Urinary bladder (tissue), 4 donors: ENCODE measurements around the gene CLBA1. TPM values are rescaled to one million over a fixed set of nuclear protein-coding genes. Genes with fewer than 3 reads are reported as not detected.
"Not testable (repeated sequence)": the region's sequence is repeated elsewhere in the genome, so short reads cannot be mapped to it uniquely, and the experiment has no call there.

Experiments
- DNase-seq: peaks from one replicate; pipeline ENCODE4 v3.0.0-alpha.2; 2015; ENCODE audit errors: extremely low spot score
- H3K27ac ChIP-seq: one replicate; pipeline ENCODE4 v1.5.1; 2013; ENCODE audit warnings: low read depth, mild to moderate bottlenecking, moderate library complexity
- H3K36me3 ChIP-seq: one replicate; pipeline ENCODE4 v1.6.1; 2013; ENCODE audit warnings: mild to moderate bottlenecking, moderate library complexity; ENCODE audit not compliant: insufficient read depth
- H3K4me1 ChIP-seq: one replicate; pipeline ENCODE4 v1.6.1; 2013; ENCODE audit warnings: mild to moderate bottlenecking, moderate library complexity; ENCODE audit not compliant: insufficient read depth
- H3K4me3 ChIP-seq: one replicate; pipeline ENCODE4 v1.5.1; 2013; ENCODE audit warnings: low read depth, low read length
- WGBS: extraction: QIAGEN DNeasy Blood & Tissue Kit; methylation state at CpG from one replicate; pipeline ENCODE4 v1.1.7; 2013; 5-methylcytosine and 5-hydroxymethylcytosine counted together
- polyA plus RNA-seq: library from polyadenylated mRNA; stranded (reverse); fragments of 200-250 nt; gene quantifications from one replicate; pipeline ENCODE4 v1.2.3, GENCODE V29; 2013
- total RNA-seq: library from RNA; depleted of rRNA; stranded (reverse); fragments of >200 nt; gene quantifications from one replicate; pipeline ENCODE4 v1.2.3, GENCODE V29; 2014
- donor health status: healthy with polysubstance abuse.
- donor health status: healthy.

Gene CLBA1
- total and polyA plus RNA-seq, 2 donors: 4.7 to 10.1 TPM

DNA sequence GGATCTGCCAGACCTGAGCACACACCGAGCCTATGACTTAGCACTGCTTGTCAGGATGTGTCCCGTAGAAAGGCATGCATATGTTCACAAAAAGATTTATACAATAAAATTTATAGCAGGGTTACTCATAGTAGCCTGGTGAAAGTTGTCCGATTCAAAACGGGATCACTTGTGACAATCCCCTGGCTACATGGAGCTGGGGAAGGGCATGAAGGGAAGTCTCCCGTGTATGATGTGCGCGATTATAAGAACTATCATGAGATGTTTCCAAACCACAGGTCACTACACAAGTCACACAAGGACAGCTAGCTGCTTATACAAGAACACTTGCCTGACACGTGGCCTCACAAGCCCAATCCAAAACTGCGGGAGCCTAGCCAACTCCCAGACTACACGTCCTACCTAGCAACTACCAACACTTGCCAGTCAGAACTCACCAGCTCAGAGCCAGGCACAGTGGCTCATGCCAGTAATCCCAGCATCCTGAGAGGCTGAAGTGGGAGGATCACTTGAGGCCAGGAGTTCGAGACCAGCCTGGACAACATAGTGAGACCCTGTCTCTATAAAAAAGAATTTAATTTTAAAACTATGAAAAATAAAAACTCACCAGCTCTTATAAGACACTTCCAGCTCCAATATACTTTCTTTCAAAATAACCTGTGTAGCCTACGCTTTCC, 42.8 kb downstream of the CLBA1 start:
- 64% methylated on average over 12 of the region's 12 CpGs for WGBS
- no peak overlapping the region for H3K27ac ChIP-seq
- no peak overlapping the region for H3K4me3 ChIP-seq
- no peak for DNase-seq
- no peaks in the 10 kb centered on the region for H3K4me1 ChIP-seq
- no peaks in the 10 kb centered on the region for H3K36me3 ChIP-seq

DNA sequence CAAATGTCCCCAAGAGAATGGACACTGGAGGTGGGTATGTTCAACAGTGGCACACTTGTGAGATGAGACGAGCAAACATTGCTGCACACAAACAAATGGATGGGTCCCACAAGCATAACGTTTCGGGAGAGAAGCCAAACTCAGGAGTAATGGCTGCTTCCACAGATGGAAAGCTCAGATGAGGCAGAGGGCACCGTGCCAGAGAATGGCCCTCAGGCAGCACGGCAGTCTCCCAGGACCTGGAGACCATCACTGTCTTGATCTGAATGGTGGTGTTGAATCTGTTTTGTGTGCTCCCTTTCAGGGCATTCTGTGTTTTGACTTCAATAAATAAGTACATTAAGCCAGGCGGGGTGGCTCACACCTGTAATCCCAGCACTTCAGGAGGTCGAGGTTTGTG, 43.8 kb downstream of the CLBA1 start:
- Histone ChIP-seq H3K36me3 (no peaks in the 10 kb centered on the region), H3K4me1 (no peaks in the 10 kb centered on the region), H3K4me3 (no peak overlapping the region), H3K27ac (no peak overlapping the region)
- DNase-seq: no peak
- 64% methylated on average over 7 of the region's 7 CpGs for WGBS

DNA sequence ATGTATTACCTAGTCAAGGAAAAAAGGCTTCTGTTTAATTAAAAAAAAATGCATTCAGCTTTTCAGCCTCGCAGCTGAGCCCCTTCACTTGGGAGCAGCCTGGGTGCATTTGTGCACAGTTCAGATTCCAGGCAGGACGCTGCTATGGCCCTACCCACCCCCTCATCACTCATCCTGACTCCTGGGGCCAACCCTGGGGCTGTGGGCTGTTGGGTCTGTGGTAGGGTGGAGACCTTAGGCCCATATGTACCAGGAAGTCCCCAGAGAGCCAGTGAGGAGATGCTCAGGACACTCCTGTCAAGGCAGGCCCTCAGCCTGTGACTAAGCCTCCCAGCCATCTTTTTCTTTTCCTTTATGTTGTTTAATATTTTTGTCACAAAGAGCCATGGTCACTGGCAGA, 44.6 kb downstream of the CLBA1 start:
- no peak overlapping the region for H3K4me3 ChIP-seq
- no peak for DNase-seq
- 75% methylated on average over 2 of the region's 2 CpGs for WGBS
- H3K4me1 ChIP-seq: no peaks in the 10 kb centered on the region
- H3K27ac ChIP-seq: no peak overlapping the region
- H3K36me3 ChIP-seq: no peaks in the 10 kb centered on the region

DNA sequence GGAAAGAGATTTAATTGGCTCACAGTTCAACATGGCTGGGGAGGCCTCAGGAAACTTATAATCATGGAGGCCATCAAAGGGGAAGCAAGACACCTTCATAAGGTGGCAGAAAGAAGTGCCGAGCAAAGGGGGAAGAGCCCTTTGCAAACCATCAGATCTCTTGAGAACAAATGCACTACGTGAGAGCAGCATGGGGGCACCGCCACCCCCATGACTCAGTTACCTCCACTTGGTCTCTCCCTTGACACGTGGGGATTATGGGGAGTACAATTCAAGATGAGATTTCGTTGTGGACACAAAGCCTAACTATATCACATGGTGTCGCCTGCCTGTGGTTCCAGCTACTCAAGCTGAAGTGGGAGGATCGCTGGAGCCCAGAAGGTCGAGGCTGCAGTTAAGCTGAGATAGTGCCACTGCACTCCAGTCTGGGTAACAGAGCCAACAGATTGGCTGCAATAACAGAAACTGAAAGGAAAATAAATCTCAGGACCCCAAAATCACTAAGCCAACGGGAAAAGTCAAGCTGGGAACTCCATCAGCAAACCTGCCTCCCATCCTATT, 45.3 kb downstream of the CLBA1 start:
- H3K4me3 ChIP-seq: no peak overlapping the region
- DNase-seq: no peak
- no peaks in the 10 kb centered on the region for H3K36me3 ChIP-seq
- WGBS: 85% methylated on average over 9 of the region's 9 CpGs
- no peak overlapping the region for H3K27ac ChIP-seq
- H3K4me1 ChIP-seq: no peaks in the 10 kb centered on the region

DNA sequence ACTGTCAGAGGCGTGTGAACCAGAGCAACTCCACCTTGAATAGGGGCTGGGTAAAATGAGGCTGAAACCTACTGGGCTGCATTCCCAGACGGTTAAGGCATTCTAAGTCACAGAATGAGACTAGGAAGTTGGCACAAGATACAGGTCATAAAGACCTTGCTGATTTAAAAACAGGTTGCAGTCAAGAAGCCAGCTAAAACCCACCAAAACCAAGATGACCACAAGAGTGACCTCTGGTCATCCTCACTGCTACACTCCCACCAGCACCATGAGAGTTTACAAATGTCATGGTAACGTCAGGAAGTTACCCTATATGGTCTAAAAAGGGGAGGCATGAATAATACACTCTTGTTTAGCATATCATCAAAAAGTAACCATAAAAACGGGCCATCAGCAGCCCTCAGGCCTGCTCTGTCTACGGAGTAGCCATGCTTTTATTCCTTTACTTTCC, 46.9 kb downstream of the CLBA1 start:
- not testable (repeated sequence) for H3K4me3 ChIP-seq, H3K27ac ChIP-seq, DNase-seq, H3K36me3 ChIP-seq, H3K4me1 ChIP-seq
- 74% methylated on average over 5 of the region's 5 CpGs for WGBS

DNA sequence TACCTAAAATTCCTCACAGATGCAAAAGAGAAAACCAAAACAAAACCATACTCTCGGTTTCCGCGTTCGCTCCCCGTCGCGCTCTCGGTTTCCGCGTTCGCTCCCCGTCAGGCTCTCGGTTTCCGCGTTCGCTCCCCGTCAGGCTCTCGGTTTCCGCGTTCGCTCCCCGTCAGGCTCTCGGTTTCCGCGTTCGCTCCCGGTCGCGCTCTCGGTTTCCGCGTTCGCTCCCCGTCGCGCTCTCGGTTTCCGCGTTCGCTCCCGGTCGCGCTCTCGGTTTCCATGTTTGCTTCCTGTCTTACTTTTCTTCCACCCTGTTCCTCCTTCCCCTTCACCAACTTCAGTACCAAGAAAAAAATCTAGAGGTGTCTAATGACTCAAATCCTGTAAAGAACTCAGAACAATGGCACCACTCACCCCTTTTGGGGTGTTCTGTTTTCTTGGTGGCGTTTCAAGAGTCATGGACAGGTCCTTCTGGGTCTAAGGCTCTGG, 47.9 kb downstream of the CLBA1 start:
- not testable (repeated sequence) for H3K4me1 ChIP-seq, H3K27ac ChIP-seq, H3K36me3 ChIP-seq, DNase-seq
- peak overlapping the region; percentile 26 for H3K4me3 ChIP-seq
- WGBS: 30% methylated on average over 45 of the region's 45 CpGs

DNA sequence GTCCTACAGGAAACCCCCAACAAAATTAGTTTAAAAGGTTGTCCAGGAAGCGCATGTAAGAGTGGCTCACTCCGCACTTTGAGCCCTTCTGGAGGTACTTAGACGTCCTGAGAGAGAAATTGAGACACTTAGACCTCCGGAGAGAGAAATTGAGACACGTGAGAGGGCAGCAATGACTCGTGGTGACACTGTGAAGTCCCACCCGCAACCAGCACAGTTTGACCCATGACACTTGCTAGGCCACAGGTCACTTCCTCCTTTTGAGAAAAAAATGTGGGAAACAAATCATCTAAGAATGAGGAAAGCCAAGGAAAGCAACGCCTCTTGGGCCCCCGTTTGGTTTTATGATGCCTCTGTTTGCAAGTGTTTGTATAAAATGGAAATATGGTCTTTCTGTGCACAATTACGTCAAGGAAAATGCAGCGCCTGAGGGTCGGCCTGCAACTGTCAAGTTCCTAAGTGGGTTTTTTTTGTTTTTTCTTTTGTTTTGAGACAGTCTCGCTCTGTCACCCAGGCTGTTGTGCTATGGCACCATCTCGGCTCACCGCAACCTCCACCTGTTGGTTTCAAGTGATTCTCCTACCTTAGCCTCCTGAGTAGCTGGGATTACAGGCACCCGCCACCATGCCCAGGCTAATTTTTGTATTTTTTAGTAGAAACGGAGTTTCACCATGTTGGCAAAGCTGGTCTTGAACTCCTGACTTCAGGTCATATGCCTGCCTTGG, 48.9 kb downstream of the CLBA1 start:
- Histone ChIP-seq H3K27ac (no peak overlapping the region), H3K36me3 (no peaks in the 10 kb centered on the region), H3K4me1 (no peaks in the 10 kb centered on the region), H3K4me3 (no peak overlapping the region)
- WGBS: 80% methylated on average over 17 of the region's 17 CpGs
- no peak for DNase-seq

DNA sequence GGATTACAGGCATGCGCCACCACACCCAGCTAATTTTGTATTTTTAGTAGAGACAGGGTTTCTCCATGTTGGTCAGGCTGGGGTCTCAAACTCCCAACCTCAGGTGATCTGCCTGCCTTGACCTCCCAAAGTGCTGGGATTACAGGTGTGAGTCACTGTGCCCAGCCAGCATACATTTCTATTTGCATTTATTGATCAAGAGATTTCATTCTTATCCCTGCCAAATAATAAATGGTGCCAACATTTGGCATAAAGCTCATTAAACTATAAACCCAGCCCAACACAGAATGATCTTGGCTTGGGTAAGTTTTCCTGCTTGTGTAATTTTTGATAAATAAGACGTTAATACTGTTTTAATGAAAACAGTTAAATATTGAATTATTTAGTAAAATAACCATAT, 50.0 kb downstream of the CLBA1 start:
- H3K4me3 ChIP-seq, DNase-seq, H3K4me1 ChIP-seq, H3K36me3 ChIP-seq, H3K27ac ChIP-seq: not testable (repeated sequence)
- 88% methylated on average over 2 of the region's 2 CpGs for WGBS

DNA sequence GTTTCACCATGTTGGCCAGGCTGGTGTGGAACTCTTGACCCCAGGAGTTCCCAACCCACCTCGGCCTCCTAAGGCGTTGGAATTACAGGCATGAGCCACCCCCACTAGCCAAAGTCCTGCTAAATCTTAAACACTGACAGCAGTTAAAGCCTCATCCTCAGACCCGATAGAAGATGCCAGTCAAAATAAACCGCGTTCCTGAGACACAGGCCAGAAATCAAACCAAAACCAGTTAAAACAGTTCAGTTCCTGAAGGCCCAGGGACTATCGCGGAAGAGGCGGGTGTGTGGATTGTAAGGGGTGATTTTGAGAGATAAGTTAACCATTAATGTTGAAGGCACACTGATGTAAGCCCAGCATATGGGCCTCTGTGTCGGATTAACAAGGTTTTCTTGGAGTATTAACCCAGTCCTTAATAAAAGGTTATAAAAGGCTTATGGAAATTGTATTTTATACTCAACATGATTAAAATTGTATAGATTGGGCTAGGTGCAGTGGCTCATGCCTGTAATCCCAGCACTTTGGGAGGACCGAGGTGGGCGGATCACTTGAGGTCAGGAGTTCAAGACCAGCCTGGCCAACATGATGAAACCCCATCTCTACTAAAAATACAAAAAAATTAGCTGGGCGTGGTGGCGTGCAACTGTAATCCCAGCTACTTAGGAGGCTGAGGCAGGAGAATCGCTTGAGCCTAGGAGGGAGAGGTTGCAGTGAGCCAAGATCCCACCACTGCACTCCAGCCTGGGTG, 54.0 kb downstream of the CLBA1 start:
- H3K27ac ChIP-seq: no peak overlapping the region
- H3K4me3 ChIP-seq: no peak overlapping the region
- H3K4me1 ChIP-seq: no peaks in the 10 kb centered on the region
- H3K36me3 ChIP-seq: no peaks in the 10 kb centered on the region
- DNase-seq: no peak
- WGBS: 56% methylated on average over 9 of the region's 14 CpGs

DNA sequence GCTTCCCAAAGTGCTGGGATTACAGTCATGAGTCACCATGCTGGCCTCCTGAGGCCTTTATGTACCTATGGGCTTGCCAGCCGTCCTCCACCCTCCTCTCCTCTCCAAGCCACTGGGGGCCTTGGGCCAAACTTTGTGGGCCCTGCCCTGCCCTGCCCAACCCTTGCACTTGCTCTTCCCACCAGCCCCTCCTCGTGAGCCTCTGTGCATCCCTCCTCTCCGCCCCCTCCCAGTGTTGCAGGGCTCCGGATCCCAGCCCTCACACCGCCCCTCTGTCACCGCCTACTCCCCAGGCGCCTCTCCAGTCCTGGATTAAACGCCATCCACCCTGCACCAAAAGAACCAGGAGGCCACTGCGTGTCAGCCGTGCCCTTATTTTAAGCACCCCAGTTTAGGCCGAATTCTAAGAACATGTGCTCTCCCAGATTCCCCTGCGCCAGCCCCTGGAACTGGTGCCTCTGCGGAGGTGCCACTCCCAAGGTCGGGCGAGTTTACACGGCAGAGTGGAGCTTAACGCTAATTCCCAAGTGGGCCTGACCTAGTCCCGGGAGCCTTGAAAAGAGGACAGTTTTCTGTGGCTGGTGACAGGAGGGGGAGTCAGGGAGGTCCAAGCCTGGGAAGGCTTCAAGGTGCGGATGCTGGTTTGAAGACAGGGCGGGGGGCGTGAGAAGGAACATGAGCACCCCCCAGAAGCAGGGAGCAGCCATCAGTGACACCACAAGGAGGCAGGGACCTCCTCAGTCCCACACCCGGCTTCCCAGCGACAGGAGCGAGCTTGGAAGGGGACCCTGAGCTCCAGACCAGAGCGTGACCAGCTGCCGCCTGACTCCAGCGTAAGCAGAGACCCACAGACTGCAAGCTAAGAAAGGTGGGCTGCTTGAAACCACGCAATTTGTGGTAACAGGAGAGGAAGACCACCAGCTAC, 56.5 kb downstream of the CLBA1 start:
- WGBS: 82% methylated on average over 28 of the region's 28 CpGs
- Histone ChIP-seq H3K4me3 (no peak overlapping the region), H3K27ac (no peak overlapping the region), H3K4me1 (no peaks in the 10 kb centered on the region), H3K36me3 (no peaks in the 10 kb centered on the region)
- no peak for DNase-seq

DNA sequence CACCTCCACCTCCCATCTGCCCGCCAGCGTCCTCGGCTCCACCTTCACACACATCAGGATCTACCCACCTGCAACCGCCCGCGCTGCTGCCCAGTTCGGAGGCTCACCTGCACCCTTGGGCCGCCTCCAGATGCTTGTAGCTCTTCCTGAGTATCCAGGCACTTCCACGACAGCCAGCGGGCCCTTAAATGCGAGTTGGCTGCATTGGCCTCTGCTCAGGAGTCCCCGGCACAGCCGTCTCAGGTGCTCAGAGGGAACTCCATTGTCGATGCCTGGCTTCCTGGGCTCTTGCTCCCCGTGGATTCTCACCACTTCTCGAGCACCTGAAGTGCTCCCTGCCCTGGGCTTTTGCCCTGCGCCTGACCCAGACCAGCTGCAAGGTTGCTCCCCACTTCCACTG, 57.2 kb downstream of the CLBA1 start:
- H3K4me1 ChIP-seq: no peaks in the 10 kb centered on the region
- no peak for DNase-seq
- no peak overlapping the region for H3K27ac ChIP-seq
- H3K4me3 ChIP-seq: no peak overlapping the region
- WGBS: 88% methylated on average over 17 of the region's 17 CpGs
- H3K36me3 ChIP-seq: no peaks in the 10 kb centered on the region

DNA sequence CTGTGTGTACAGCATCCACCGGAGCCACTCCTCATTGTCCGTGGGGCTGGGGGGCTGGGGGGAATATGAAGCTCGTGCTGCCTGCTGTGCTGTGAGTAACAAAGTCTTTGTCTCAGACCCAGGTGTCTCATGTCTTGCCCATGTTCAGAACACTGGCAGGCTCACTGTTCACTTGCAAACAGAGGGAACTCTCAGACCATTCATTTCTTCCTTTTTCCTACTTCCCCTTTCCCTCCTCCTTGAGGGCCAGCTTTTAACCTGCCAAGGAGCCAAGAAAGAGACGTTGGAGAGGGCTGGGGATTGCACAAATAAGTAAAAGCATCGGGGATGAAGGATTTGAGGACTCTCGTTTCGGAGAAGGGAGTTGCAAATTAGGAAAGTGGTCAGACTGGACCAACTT, 58.1 kb downstream of the CLBA1 start:
- H3K4me3 ChIP-seq: no peak overlapping the region
- no peak overlapping the region for H3K27ac ChIP-seq
- H3K36me3 ChIP-seq: no peaks in the 10 kb centered on the region
- no peak for DNase-seq
- no peaks in the 10 kb centered on the region for H3K4me1 ChIP-seq
- WGBS: 62% methylated on average over 7 of the region's 7 CpGs
